HCT116 (cell line): ENCODE results near the gene ITGA1. TPM values are rescaled to one million over a fixed set of nuclear protein-coding genes. Genes with fewer than 3 reads are reported as not detected.

Experiments used
- ATAC-seq: fragments of 200-7000 bp; cut with Tn5 transposase; 2 replicates; pipeline ENCODE4 v1.9.1; 2020; ENCODE audit warnings: mild to moderate bottlenecking, moderate library complexity
- BruUV-seq: library from RNA; stranded (reverse); fragments of 400-500 nt; replicated peaks from 2 replicates; lab custom pipeline; 2021; lab: Mats Ljungman, UMichigan
- CTCF ChIA-PET: fragments of 300-600 bp; sonication (Branson Sonifier 250); formaldehyde crosslinking; loops from one replicate; lab custom pipeline; 2021; ENCODE audit warnings: antibody characterized with exemption; lab: Charles Lee
- POLR2A ChIA-PET: fragments of 300-600, 350-600 bp; sonication (Branson Sonifier 250); formaldehyde crosslinking; loops from one replicate; lab custom pipeline; 2021; ENCODE audit warnings: antibody characterized with exemption; lab: Charles Lee
- RAD21 ChIA-PET, 2 experiments: fragments of 300-600 bp; sonication (Branson Sonifier 250); formaldehyde crosslinking; loops; one replicate each; lab custom pipeline; 2023; ENCODE audit warnings: low total read pairs in 2 of 2; ENCODE audit not compliant: uncharacterized antibody in 2 of 2, unreplicated experiment in 2 of 2, low non-redundant PET in 1 of 2; lab: Charles Lee
- DNase-seq: peaks from one replicate; pipeline ENCODE4 v3.0.0-alpha.2; 2010; ENCODE audit warnings: low read depth, low spot score
- H2AFZ ChIP-seq: fragments of 200-600 bp; shearing (Covaris generic), sonication (generic); 2 replicates; pipeline ENCODE4 v1.6.1; 2017; ENCODE audit warnings: low read depth, mixed run types, mixed read lengths, antibody characterized with exemption, low read length; ENCODE audit not compliant: poor library complexity, severe bottlenecking
- H3K27ac ChIP-seq: 2 replicates; pipeline ENCODE4 v1.5.1; 2012; ENCODE audit warnings: low read depth, low read length
- H3K27me3 ChIP-seq: fragments of 200-600 bp; sonication (generic); 2 replicates; pipeline ENCODE4 v1.6.1; 2016; ENCODE audit warnings: mixed run types, low read length, mixed read lengths; ENCODE audit not compliant: insufficient read depth
- H3K36me3 ChIP-seq, 2 experiments: fragments of 200-500 bp in 1 of 2; fragments of 200-600 bp in 1 of 2; sonication (Bioruptor generic) in 1 of 2; sonication (generic) in 1 of 2; 2 replicates each; pipeline versions ENCODE4 v1.5.1 to v1.6.1; 2014 to 2016; ENCODE audit warnings: low read length in 2 of 2, inconsistent platforms in 1 of 2, mixed read lengths in 1 of 2, mixed run types in 1 of 2; ENCODE audit not compliant: insufficient read depth in 2 of 2, control insufficient read depth in 1 of 2
- H3K4me1 ChIP-seq, 2 experiments: fragments of 200-600 bp in 1 of 2; sonication (generic) in 1 of 2; 2 replicates each; pipeline versions ENCODE4 v1.5.1 to v1.6.1; 2012 to 2017; ENCODE audit warnings: low read length in 2 of 2, inconsistent platforms in 1 of 2, mild to moderate bottlenecking in 1 of 2, mixed read lengths in 1 of 2, mixed run types in 1 of 2, moderate library complexity in 1 of 2; ENCODE audit not compliant: insufficient read depth in 2 of 2, control insufficient read depth in 1 of 2
- H3K4me2 ChIP-seq: fragments of 200-600 bp; sonication (generic); 2 replicates; pipeline ENCODE4 v1.6.1; 2017; ENCODE audit warnings: mixed run types, low read length, mixed read lengths
- H3K4me3 ChIP-seq, 2 experiments: fragments of 200-600 bp in 1 of 2; sonication (generic) in 1 of 2; replicated peaks in 1 of 2; 2 replicates each; pipeline ENCODE4 v1.5.1; 2011 to 2016; ENCODE audit warnings: low read length in 2 of 2, control low read depth in 1 of 2, low read depth in 1 of 2, mild to moderate bottlenecking in 1 of 2, mixed read lengths in 1 of 2, mixed run types in 1 of 2
- H3K79me2 ChIP-seq: fragments of 200-600 bp; sonication (generic); 2 replicates; pipeline ENCODE4 v1.6.1; 2017; ENCODE audit warnings: mild to moderate bottlenecking, mixed run types, low read length, moderate library complexity, mixed read lengths; ENCODE audit not compliant: insufficient read depth
- H3K9ac ChIP-seq: fragments of 200-600 bp; sonication (generic); 2 replicates; pipeline ENCODE4 v1.6.1; 2016; ENCODE audit warnings: low read length, mixed read lengths
- H3K9me2 ChIP-seq: fragments of 200-600 bp; sonication (generic), shearing (Covaris generic); 2 replicates; pipeline ENCODE4 v1.6.1; 2017; ENCODE audit warnings: mixed run types, mild to moderate bottlenecking, moderate library complexity; ENCODE audit not compliant: insufficient read depth
- H3K9me3 ChIP-seq, 2 experiments: fragments of 200-500 bp in 1 of 2; fragments of 200-600 bp in 1 of 2; sonication (Bioruptor generic) in 1 of 2; sonication (generic) in 1 of 2; 2 replicates each; pipeline ENCODE4 v1.6.1; 2014 to 2017; ENCODE audit warnings: low read length in 2 of 2, mixed read lengths in 2 of 2, inconsistent platforms in 1 of 2, low read depth in 1 of 2, mild to moderate bottlenecking in 1 of 2, mixed run types in 1 of 2, moderate library complexity in 1 of 2; ENCODE audit not compliant: control insufficient read depth in 1 of 2, insufficient read depth in 1 of 2
- H4K20me1 ChIP-seq: fragments of 200-600 bp; sonication (generic), shearing (Covaris generic); 2 replicates; pipeline ENCODE4 v1.6.1; 2017; ENCODE audit warnings: mixed run types, mild to moderate bottlenecking, moderate library complexity; ENCODE audit not compliant: insufficient read depth
- CBX3 ChIP-seq: IDR thresholded peaks from 2 replicates; pipeline ENCODE4 v1.6.1; 2012; ENCODE audit warnings: low read depth
- EZH2phosphoT487 ChIP-seq: fragments of 200-600 bp; IDR thresholded peaks from 2 replicates; pipeline ENCODE4 v1.6.1; 2018; ENCODE audit warnings: antibody characterized with exemption, borderline replicate concordance
- FOSL1 ChIP-seq: IDR thresholded peaks from 2 replicates; pipeline ENCODE4 v1.6.1; 2012; ENCODE audit warnings: low read depth
- JUND ChIP-seq: IDR thresholded peaks from 2 replicates; pipeline ENCODE4 v1.6.1; 2012
- POLR2AphosphoS5 ChIP-seq: IDR thresholded peaks from 2 replicates; pipeline ENCODE4 v1.6.1; 2011; ENCODE audit warnings: mild to moderate bottlenecking, low read depth, low read length, moderate library complexity
- SIN3A ChIP-seq: IDR thresholded peaks from 2 replicates; pipeline ENCODE4 v1.6.1; 2012; ENCODE audit warnings: low read depth
- YY1 ChIP-seq: IDR thresholded peaks from 2 replicates; pipeline ENCODE4 v1.6.1; 2011; ENCODE audit warnings: low read length, low read depth, moderate library complexity, mild to moderate bottlenecking; ENCODE audit not compliant: insufficient replicate concordance; ENCODE audit errors: extremely low read depth
- ZBTB33 ChIP-seq: IDR thresholded peaks from 2 replicates; pipeline ENCODE4 v1.6.1; 2011; ENCODE audit warnings: mild to moderate bottlenecking, low read length, moderate library complexity; ENCODE audit not compliant: insufficient replicate concordance; ENCODE audit errors: extremely low read depth
- ZFX ChIP-seq: fragments of 450-650 bp; IDR thresholded peaks from 2 replicates; pipeline ENCODE4 v1.6.1; 2017
- intact Hi-C: fragments of 100-400 bp; cut with micrococcal nuclease; formaldehyde crosslinking; loops from 2 replicates; pipeline ENCODE4 v1.10.0; 2022
- total RNA-seq: library from RNA; stranded (reverse); gene quantifications from one replicate; pipeline ENCODE4 v1.2.1, GENCODE V29; 2021; ENCODE audit not compliant: unreplicated experiment
- TF ChIP-seq, protein P1 (sequence below): IDR thresholded peaks from 2 replicates; pipeline ENCODE4 v1.6.1; 2012; ENCODE audit warnings: low read depth
- TF ChIP-seq, protein P2 (sequence below): IDR thresholded peaks from 2 replicates; pipeline ENCODE4 v1.6.1; 2012

Gene ITGA1
- total RNA-seq, 1 experiment from 2014 or later: 1.8 TPM

DNA sequence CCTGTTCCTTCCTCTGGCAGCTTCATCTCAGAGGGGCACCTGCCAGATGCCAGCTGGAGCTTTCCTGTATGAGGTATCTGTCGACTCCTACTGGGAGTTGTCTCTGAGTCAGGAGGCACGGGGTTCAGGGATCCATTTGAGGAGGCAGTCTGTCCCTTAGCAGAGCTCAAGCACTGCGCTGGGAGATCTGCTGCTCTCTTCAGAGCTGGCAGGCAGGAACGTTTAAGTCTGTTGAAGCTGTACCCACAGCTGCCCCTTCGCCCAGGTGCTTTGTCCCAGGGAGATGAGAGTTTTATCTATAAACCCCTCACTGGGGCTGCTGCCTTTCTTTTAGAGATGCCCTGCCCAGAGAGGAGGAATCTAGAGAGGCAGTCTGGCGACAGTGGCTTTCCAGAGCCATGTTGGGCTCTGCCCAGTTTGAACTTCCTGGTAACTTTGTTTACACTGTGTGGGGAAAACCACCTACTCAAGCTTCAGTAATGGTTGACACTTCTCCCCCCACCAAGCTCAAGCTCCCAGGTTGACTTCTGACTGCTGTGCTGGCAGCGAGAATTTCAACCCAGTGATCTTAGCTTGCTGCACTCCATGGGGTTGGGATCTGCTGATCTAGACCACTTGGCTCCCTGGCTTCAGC lies 189.7 kb downstream of the ITGA1 start:
- RAD21 ChIA-PET: no interaction called here
- ATAC-seq: no peak
- BruUV-seq: no TSS peak

More for the DNA sequence above, 189.7 kb downstream of the ITGA1 start:
- no peak for DNase-seq
- no peaks in the 10 kb centered on the region for H3K36me3 ChIP-seq
- no peaks in the 10 kb centered on the region for H3K79me2 ChIP-seq
- intact Hi-C loops: no loop called here
- no peak overlapping the region for H3K4me3 ChIP-seq
- no peak overlapping the region for H3K4me2 ChIP-seq
- H3K4me1 ChIP-seq: no peaks in the 10 kb centered on the region
- CTCF ChIA-PET: no interaction called here
- no peaks in the 10 kb centered on the region for H3K27me3 ChIP-seq
- TF ChIP-seq, protein P1, sequence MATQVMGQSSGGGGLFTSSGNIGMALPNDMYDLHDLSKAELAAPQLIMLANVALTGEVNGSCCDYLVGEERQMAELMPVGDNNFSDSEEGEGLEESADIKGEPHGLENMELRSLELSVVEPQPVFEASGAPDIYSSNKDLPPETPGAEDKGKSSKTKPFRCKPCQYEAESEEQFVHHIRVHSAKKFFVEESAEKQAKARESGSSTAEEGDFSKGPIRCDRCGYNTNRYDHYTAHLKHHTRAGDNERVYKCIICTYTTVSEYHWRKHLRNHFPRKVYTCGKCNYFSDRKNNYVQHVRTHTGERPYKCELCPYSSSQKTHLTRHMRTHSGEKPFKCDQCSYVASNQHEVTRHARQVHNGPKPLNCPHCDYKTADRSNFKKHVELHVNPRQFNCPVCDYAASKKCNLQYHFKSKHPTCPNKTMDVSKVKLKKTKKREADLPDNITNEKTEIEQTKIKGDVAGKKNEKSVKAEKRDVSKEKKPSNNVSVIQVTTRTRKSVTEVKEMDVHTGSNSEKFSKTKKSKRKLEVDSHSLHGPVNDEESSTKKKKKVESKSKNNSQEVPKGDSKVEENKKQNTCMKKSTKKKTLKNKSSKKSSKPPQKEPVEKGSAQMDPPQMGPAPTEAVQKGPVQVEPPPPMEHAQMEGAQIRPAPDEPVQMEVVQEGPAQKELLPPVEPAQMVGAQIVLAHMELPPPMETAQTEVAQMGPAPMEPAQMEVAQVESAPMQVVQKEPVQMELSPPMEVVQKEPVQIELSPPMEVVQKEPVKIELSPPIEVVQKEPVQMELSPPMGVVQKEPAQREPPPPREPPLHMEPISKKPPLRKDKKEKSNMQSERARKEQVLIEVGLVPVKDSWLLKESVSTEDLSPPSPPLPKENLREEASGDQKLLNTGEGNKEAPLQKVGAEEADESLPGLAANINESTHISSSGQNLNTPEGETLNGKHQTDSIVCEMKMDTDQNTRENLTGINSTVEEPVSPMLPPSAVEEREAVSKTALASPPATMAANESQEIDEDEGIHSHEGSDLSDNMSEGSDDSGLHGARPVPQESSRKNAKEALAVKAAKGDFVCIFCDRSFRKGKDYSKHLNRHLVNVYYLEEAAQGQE: no peak
- TF ChIP-seq POLR2AphosphoS5 (no peak), YY1 (no peak), FOSL1 (no peak), SIN3A (no peak), ZFX (no peak), JUND (no peak), CBX3 (no peak), EZH2phosphoT487 (no peak), ZBTB33 (no peak)
- TF ChIP-seq, protein P2, sequence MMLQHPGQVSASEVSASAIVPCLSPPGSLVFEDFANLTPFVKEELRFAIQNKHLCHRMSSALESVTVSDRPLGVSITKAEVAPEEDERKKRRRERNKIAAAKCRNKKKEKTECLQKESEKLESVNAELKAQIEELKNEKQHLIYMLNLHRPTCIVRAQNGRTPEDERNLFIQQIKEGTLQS: no peak
- no peak overlapping the region for H3K9ac ChIP-seq
- POLR2A ChIA-PET: interaction anchor here (0.7 to 1.2 kb wide), 2 partner anchors 12 to 234 kb away, joined by 3 to 4 read pairs; partner anchors contain the start of gene ITGA2
- H3K27ac ChIP-seq: no peak overlapping the region
- H3K9me3 ChIP-seq: no peaks in the 10 kb centered on the region
- H2AFZ ChIP-seq: no peak overlapping the region
- no peaks in the 10 kb centered on the region for H3K9me2 ChIP-seq
- no peaks in the 10 kb centered on the region for H4K20me1 ChIP-seq
